ENCODE measurements around the gene VSTM2L. TPM values are rescaled to one million over a fixed set of nuclear protein-coding genes. Genes with fewer than 3 reads are reported as not detected.

Gene VSTM2L
- total and polyA plus RNA-seq, 2 of the 13 experiments (the other 11 are each of a cell fraction or from before 2014, with no cell fraction given): not detected

DNA sequence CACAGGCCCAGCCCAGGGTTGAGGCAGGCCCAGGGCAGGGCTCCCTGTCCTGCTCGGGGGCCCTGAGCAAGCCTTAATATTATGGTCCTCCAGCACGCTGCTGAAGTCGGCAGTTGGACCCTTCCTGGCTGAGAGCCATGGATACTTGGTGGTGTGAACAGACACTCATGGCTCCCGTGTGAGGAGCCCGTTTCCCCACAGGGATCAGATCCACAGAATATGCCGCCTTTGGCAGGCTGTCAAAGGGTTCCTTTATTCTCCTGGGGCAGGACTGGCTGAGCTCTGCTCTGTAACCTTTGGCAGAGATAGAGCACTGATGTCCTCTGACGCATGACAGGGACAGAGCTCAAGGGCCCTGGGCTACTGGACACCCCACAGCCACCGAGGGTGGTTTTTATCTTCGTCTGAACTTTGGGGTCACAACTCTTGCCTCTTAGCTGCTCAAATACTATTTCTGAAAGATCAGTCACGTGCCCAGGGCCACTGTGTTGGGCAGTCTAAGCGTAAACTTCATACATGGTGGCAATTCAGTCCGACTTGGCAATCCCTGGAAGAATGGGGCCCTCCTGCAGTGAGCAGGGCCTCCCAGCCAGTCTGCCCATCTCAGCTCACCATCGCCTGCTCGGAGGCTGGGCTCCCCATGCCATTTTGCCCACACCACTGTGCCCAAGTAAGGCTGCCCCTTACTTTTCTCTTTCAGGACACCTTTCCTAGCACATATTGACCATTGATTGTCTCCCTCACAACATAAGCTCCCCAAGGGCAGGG is 81.3 kb downstream of the VSTM2L start (continued):
- peak; percentile 58 for TF ChIP-seq KAT8 (CRISPR knock-in tag; IDR thresholded peaks at IDR 0.05)
- no peak; the same call in 1 of the 2 replicates for TF ChIP-seq ZNF766 (CRISPR knock-in tag; IDR thresholded peaks at IDR 0.05; ENCODE audit: borderline replicate concordance)
- no peak for TF ChIP-seq TCF7L2 (IDR thresholded peaks at IDR 0.05; ENCODE audit: low read depth, low read length)
- TF ChIP-seq ZFAT (CRISPR knock-in tag; conservative IDR thresholded peaks at IDR 0.05): no peak
- no peak for TF ChIP-seq THYN1 (CRISPR knock-in tag; IDR thresholded peaks at IDR 0.05; ENCODE audit: borderline replicate concordance, low read depth)
- no peak for TF ChIP-seq YEATS4 (CRISPR knock-in tag; IDR thresholded peaks at IDR 0.05; ENCODE audit: borderline replicate concordance)
- no peak for TF ChIP-seq ATF1 (CRISPR knock-in tag; IDR thresholded peaks at IDR 0.05)
- TF ChIP-seq NFE2L1 (CRISPR knock-in tag; IDR thresholded peaks at IDR 0.05; ENCODE audit: borderline replicate concordance): no peak
- TF ChIP-seq, protein P1, sequence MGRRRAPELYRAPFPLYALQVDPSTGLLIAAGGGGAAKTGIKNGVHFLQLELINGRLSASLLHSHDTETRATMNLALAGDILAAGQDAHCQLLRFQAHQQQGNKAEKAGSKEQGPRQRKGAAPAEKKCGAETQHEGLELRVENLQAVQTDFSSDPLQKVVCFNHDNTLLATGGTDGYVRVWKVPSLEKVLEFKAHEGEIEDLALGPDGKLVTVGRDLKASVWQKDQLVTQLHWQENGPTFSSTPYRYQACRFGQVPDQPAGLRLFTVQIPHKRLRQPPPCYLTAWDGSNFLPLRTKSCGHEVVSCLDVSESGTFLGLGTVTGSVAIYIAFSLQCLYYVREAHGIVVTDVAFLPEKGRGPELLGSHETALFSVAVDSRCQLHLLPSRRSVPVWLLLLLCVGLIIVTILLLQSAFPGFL (CRISPR knock-in tag; IDR thresholded peaks at IDR 0.05): no peak
- TF ChIP-seq, protein P2, sequence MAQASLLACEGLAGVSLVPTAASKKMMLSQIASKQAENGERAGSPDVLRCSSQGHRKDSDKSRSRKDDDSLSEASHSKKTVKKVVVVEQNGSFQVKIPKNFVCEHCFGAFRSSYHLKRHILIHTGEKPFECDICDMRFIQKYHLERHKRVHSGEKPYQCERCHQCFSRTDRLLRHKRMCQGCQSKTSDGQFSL (CRISPR knock-in tag; IDR thresholded peaks at IDR 0.05): no peak
- TF ChIP-seq BRD4 (CRISPR knock-in tag; IDR thresholded peaks at IDR 0.05): peak; percentile 13; the same call in 1 of the 2 replicates
- TF ChIP-seq ELF4 (CRISPR knock-in tag; IDR thresholded peaks at IDR 0.05; ENCODE audit: borderline replicate concordance): no peak
- TF ChIP-seq THAP11 (CRISPR knock-in tag; IDR thresholded peaks at IDR 0.05): no peak
- TF ChIP-seq HOXA5 (CRISPR knock-in tag; IDR thresholded peaks at IDR 0.05): no peak
- TF ChIP-seq SUZ12 (IDR thresholded peaks at IDR 0.05; ENCODE audit: low read depth, low read length): no peak
- TF ChIP-seq GPN1 (CRISPR knock-in tag; IDR thresholded peaks at IDR 0.05; ENCODE audit: borderline replicate concordance): no peak
- peak; percentile 60 for TF ChIP-seq HMG20A (CRISPR knock-in tag; IDR thresholded peaks at IDR 0.05; ENCODE audit: borderline replicate concordance)
- TF ChIP-seq, protein P3, sequence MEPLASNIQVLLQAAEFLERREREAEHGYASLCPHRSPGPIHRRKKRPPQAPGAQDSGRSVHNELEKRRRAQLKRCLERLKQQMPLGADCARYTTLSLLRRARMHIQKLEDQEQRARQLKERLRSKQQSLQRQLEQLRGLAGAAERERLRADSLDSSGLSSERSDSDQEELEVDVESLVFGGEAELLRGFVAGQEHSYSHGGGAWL (CRISPR knock-in tag; IDR thresholded peaks at IDR 0.05): no peak
- TF ChIP-seq ZNF839 (CRISPR knock-in tag; IDR thresholded peaks at IDR 0.05; ENCODE audit: borderline replicate concordance): 0 out of 2 replicates have a peak, but pooled peaks have one; percentile 64
- TF ChIP-seq MED1 (CRISPR knock-in tag; IDR thresholded peaks at IDR 0.05): peak; percentile 62; the same call in 1 of the 2 replicates
- TF ChIP-seq NCOR1 (IDR thresholded peaks at IDR 0.05; ENCODE audit: borderline replicate concordance, low read length): peak; percentile 81; the same call in 1 of the 2 replicates
- peak; percentile 79; the same call in 1 of the 2 replicates for TF ChIP-seq ZIK1 (CRISPR knock-in tag; IDR thresholded peaks at IDR 0.05; ENCODE audit: borderline replicate concordance, low read depth)
- 0 out of 2 replicates have a peak, but pooled peaks have one; percentile 62 for TF ChIP-seq ZNF747 (CRISPR knock-in tag; IDR thresholded peaks at IDR 0.05; ENCODE audit: borderline replicate concordance)
- peak; percentile 50; the same call in 1 of the 2 replicates for TF ChIP-seq ZFX (CRISPR knock-in tag; IDR thresholded peaks at IDR 0.05; ENCODE audit: low read depth)
- TF ChIP-seq NFIC (IDR thresholded peaks at IDR 0.05; ENCODE audit: low read length): peak; percentile 75; the same call in 1 of the 2 replicates
- TF ChIP-seq ZNF354B (CRISPR knock-in tag; IDR thresholded peaks at IDR 0.05): peak; percentile 94
- TF ChIP-seq ZNF577 (CRISPR knock-in tag; IDR thresholded peaks at IDR 0.05; ENCODE audit: borderline replicate concordance, low read depth): no peak
- TF ChIP-seq, protein P4, sequence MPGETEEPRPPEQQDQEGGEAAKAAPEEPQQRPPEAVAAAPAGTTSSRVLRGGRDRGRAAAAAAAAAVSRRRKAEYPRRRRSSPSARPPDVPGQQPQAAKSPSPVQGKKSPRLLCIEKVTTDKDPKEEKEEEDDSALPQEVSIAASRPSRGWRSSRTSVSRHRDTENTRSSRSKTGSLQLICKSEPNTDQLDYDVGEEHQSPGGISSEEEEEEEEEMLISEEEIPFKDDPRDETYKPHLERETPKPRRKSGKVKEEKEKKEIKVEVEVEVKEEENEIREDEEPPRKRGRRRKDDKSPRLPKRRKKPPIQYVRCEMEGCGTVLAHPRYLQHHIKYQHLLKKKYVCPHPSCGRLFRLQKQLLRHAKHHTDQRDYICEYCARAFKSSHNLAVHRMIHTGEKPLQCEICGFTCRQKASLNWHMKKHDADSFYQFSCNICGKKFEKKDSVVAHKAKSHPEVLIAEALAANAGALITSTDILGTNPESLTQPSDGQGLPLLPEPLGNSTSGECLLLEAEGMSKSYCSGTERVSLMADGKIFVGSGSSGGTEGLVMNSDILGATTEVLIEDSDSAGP (CRISPR knock-in tag; IDR thresholded peaks at IDR 0.05; ENCODE audit: borderline replicate concordance): peak; percentile 76

All from HepG2 (cell line).